ENCODE results near the gene FPGS. TPM values are rescaled to one million over a fixed set of nuclear protein-coding genes. Genes with fewer than 3 reads are reported as not detected.

Gene FPGS
- total and polyA plus RNA-seq, 4 donors = 20.4 to 61.1 (median 42.7) TPM

- peak overlapping the region in 1 of 2 donors; percentile 68 for H3K9ac ChIP-seq (ENCODE audit: low read depth in 1 of 2, low read length in 2 of 2)
- no peaks in the 10 kb centered on the region for H3K27me3 ChIP-seq (ENCODE audit: control insufficient read depth in 4 of 4, insufficient read depth in 4 of 4, low read length in 3 of 4)
- peak overlapping the region; percentile 63 to 80 for H3K27ac ChIP-seq (ENCODE audit: low read depth in 1 of 2, low read length in 2 of 2)
- no peak for DNase-seq (ENCODE audit: low spot score)
- TF ChIP-seq NR2F2 (IDR thresholded peaks at IDR 0.05) (no peak), FOXA1 (IDR thresholded peaks at IDR 0.05) (no peak), REST (IDR thresholded peaks at IDR 0.05) (no peak), HNF4A (conservative IDR thresholded peaks at IDR 0.05) (no peak), CTCF (IDR thresholded peaks at IDR 0.05; ENCODE audit: low read depth, low read length, missing input control) (no peak), GABPA (IDR thresholded peaks at IDR 0.05 in 1 of 2, conservative IDR thresholded peaks at IDR 0.05 in 1 of 2) (no peak), TAF1 (conservative IDR thresholded peaks at IDR 0.05) (no peak), MAX (IDR thresholded peaks at IDR 0.05) (no peak), EGR1 (IDR thresholded peaks at IDR 0.05; ENCODE audit: low read depth in 2 of 2) (no peak), FOXA2 (IDR thresholded peaks at IDR 0.05) (no peak), ZBTB33 (IDR thresholded peaks at IDR 0.05) (no peak), RXRA (IDR thresholded peaks at IDR 0.05) (no peak)
- peaks cover 0 to 2% (median 0%) of the 10 kb centered on the region in 4 donors for H3K36me3 ChIP-seq (ENCODE audit: control insufficient read depth in 4 of 4, insufficient read depth in 3 of 4, low read depth in 1 of 4, low read length in 3 of 4)
- H3K9me3 ChIP-seq (ENCODE audit: control insufficient read depth in 4 of 4, low read length in 3 of 4) = no peaks in the 10 kb centered on the region
- WGBS = 44% methylated on average over 11 of the region's 11 CpGs
- no peak overlapping the region for H3K4me3 ChIP-seq (ENCODE audit: low read depth in 1 of 3, low read length in 3 of 3)
- H3K4me1 ChIP-seq (ENCODE audit: control insufficient read depth in 4 of 4, insufficient read depth in 4 of 4, low read length in 3 of 4) = peaks cover 21 to 70% (median 52%) of the 10 kb centered on the region in 4 donors
Observed at GRCh38 chr9:127796852-127797370, 5.8 kb upstream of the FPGS start.

- Histone ChIP-seq H3K9ac (ENCODE audit: low read depth in 1 of 2, low read length in 2 of 2) (peak overlapping the region; percentile 39 to 79), H3K4me1 (ENCODE audit: control insufficient read depth in 4 of 4, insufficient read depth in 4 of 4, low read length in 3 of 4) (peaks cover 12 to 45% (median 35%) of the 10 kb centered on the region in 4 donors), H3K27me3 (ENCODE audit: control insufficient read depth in 4 of 4, insufficient read depth in 4 of 4, low read length in 3 of 4) (no peaks in the 10 kb centered on the region), H3K4me3 (ENCODE audit: low read depth in 1 of 3, low read length in 3 of 3) (peak overlapping the region in 2 of 3 donors; percentile 51 to 86), H3K36me3 (ENCODE audit: control insufficient read depth in 4 of 4, insufficient read depth in 3 of 4, low read depth in 1 of 4, low read length in 3 of 4) (peaks cover 2 to 8% (median 3%) of the 10 kb centered on the region in 4 donors), H3K9me3 (ENCODE audit: control insufficient read depth in 4 of 4, low read length in 3 of 4) (no peaks in the 10 kb centered on the region), H3K27ac (ENCODE audit: low read depth in 1 of 2, low read length in 2 of 2) (peak overlapping the region; percentile 96)
- DNase-seq (ENCODE audit: low spot score) = no peak
- whole genome bisulfite sequencing = 22% methylated on average over 10 of the region's 10 CpGs
- TF ChIP-seq EGR1 (IDR thresholded peaks at IDR 0.05; ENCODE audit: low read depth in 2 of 2) = no peak
- TF ChIP-seq NR2F2 (IDR thresholded peaks at IDR 0.05) = peak; percentile 8
- TF ChIP-seq RAD21 (IDR thresholded peaks at IDR 0.05) = peak in 1 of 2 donors; percentile 43
- no peak for TF ChIP-seq SP1 (IDR thresholded peaks at IDR 0.05)
- TF ChIP-seq RXRA (IDR thresholded peaks at IDR 0.05) = peak in 1 of 2 donors; percentile 59
- TF ChIP-seq CTCF (IDR thresholded peaks at IDR 0.05; ENCODE audit: low read depth, low read length, missing input control) = peak; percentile 13
Observed at GRCh38 chr9:127801955-127802575, 617 bp upstream of the FPGS start.

Data from liver (tissue), 9 donors.